ENCODE measurements around the gene CUL1.

CUL1 gene

DNA sequence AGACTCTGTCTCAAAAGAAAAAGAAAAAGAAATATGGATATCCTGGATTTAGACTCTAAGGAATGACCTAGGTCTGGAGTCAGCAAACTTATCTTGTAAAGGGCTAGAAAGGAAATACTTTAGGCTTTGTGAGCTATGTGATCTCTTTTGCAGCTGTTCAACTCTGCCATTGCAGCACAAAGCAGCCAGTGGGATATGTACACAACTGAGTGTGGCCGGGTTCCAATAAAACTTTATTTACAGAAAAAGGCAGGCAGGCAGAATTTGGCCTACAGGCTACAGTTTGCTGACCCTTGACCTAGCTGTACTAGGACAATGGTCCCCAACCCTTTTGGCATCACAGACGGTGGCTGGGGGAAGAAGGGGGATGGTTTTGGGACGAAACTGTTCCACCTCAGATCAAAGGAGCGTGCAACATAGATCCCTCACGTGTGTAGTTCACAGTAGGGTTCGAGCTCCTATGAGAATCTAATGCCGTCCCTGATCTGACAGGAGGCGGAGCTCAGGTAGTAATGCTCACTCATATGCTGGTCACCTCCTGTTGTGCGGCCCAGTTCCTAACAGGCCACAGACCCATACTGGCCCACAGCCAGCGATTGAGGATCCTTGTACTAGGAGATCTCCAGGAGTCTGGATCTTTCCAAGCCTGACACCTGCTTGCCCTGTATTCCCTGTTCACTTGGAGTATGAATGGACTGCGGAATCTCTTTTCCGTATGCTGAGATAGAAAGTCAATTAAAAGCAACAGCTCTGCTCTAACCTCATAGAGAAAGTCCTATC lies 63.0 kb downstream of the CUL1 start:
- DNase-seq (ENCODE audit: low spot score) = no peak

- no peak for DNase-seq (ENCODE audit: low spot score)
These were observed 64.9 kb downstream of the CUL1 start for GRCh38 chr7:148763622-148764021.

- DNase-seq (ENCODE audit: low spot score) = no peak
These were observed 71.3 kb downstream of the CUL1 start for GRCh38 chr7:148770004-148770403.

- DNase-seq (ENCODE audit: low spot score) = no peak
These were observed 73.8 kb downstream of the CUL1 start for GRCh38 chr7:148772297-148773089.

DNA sequence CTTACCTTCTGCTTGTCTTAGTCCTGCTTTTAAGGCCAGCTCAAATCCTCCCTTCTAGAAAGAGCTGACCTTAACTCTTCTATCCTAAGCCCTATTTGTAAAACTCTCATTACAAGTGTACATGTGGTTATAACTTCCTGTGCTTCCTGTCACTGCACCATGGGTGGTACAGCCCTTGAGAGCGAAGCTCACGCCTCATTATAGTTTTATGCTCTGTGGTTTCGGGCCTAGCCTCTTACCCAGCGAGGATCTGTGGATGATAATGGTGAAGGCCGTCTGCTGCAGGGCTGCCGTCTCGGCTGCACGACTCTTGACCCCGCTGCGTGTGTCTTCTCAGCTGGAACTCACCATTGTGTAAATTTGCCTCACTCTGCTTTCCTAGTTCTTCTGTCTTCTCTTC lies 74.6 kb downstream of the CUL1 start:
- no peak for DNase-seq (ENCODE audit: low spot score)

DNA sequence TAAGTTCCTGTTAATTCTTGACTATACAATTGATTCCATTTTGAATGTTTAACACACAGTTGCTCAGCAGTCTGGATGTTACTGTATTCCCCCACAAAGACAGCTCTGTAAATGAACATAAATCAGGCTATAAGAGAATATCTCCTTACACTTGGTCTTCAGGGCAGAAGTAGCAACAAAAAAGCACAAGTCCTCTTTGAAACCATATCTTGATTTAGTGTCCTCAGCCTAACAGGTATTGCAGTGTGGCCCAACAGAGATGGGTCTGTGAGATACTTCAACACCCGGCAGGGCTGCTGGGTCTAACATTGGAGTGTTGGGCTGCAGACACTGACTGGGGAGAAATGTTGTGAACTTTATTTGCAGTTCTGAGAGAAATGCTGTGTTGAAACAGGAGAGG lies 75.8 kb downstream of the CUL1 start:
- DNase-seq (ENCODE audit: low spot score) = no peak

- no peak for DNase-seq (ENCODE audit: low spot score)
These were observed 84.2 kb downstream of the CUL1 start for GRCh38 chr7:148782757-148783456.

- DNase-seq (ENCODE audit: low spot score) = no peak
These were observed 85.3 kb downstream of the CUL1 start for GRCh38 chr7:148783801-148784527.

DNA sequence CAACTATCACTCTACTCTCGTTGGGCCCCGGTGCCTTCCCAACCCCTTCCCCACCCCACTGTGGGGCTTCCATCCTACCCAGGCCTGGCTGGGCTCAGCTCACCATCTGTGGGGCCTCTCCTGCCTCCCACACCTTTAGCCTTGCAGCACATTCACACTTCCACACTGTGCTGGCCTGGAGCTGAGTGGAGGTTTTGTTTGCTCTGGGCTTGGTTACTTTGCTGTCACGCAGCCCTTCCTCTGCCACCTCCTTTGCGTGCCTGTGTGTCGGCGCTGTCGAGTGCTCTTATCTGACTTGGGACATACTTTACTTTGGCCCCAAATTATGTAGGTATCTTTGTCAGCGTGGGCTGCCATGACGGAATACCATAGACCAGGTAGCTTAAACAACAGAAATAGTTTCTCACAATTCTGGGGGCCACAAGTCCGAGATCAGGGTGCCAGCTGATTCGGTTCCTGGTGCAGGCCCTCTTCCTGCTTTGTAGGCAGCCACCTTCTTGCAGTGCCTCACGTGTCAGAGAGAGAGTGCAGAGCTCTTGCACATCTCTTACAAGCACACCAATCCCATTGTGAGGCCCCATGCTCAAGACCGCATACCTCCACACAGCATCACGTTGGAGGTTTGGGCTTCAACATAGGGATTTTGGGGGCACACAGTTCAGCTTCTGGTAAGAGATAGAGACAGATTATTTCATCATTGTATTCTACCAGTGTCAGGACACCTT lies 89.0 kb downstream of the CUL1 start:
- no peak for DNase-seq (ENCODE audit: low spot score)

- DNase-seq (ENCODE audit: low spot score) = no peak
These were observed 90.5 kb downstream of the CUL1 start for GRCh38 chr7:148789220-148789619.

DNA sequence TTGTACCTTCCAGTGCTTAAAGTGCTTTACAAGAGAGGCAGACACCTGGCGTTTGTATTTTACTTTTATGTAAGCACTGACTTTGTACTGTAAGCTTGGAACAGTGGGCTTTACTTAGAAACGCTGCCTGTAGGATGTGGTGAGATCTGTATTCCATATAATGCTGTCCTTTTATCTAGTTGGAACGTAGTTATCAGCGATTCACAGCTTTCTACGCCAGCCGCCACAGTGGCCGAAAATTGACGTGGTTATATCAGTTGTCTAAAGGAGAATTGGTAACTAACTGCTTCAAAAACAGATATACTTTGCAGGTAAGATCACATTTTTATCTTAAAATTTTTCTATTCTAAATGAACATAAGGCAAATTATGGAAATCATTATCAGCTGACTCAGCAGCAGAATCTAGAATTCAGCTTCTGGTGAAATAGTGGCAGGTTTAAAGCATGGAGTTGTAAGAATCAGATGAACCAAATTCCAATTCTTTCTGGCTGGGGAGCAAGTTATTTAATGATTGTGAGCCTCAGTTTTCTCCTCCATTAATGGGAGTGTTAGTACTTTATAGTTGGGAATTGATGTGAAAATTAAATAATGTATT lies 91.5 kb downstream of the CUL1 start:
- DNase-seq (ENCODE audit: low spot score) = peak; percentile 10

DNA sequence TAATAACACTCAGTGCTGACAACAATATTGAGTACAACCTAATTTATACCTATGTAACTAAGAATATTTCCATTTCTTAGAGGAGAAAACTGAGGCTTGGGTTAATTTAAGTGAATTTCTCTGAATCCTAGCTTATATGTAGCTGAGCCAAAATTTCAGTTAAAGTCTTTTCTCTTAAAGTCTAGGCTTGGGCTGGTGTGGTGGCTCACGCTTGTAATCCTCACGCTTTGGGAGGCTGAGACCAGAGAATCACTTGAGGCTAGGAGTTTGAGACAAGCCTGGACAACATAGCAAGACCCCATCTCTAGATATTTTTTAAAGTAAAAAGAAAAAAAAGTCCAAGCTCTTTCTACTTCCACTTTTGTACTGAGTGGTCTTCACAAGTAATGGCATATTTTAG lies 92.1 kb downstream of the CUL1 start:
- no peak for DNase-seq (ENCODE audit: low spot score)

- DNase-seq (ENCODE audit: low spot score) = no peak
These were observed 92.8 kb downstream of the CUL1 start for GRCh38 chr7:148791546-148791945.

DNA sequence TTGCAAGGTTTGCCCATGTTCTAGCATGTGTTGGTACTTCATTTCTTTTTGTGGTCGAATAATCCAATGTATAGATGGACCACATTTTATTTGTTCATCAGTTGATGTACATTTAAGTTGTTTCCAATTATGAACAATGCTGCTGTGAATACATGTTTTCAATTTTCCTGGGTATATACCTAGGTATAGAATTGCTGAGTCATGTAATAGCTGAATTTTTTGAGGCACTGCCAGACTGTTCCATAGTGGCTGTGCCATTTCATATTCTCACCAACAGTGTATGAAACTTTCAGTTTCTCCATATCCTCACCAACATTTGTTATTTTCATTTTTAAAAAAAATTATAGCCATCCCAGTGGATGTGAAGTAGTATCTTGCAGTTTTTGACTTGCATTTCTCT lies 94.9 kb downstream of the CUL1 start:
- DNase-seq (ENCODE audit: low spot score) = peak; percentile 37

DNA sequence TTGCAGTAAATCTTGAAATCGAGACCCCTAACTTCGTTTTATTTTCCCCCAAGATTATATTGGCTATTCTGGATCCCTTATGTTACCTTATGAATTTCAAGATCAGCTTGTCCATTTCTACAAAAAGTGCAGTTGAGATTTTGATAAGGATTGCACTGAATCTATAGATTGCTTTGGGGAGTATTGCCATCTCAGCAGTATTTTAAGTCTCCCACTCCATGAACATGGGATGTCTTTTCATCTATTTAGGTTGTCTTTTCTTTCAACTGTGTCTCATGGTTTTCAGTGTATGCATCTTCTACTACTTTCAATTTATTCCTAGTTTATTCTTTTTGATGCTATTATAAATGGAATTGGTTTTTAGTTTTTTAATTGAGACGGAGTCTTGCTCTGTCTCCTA lies 95.8 kb downstream of the CUL1 start:
- DNase-seq (ENCODE audit: low spot score) = no peak

DNA sequence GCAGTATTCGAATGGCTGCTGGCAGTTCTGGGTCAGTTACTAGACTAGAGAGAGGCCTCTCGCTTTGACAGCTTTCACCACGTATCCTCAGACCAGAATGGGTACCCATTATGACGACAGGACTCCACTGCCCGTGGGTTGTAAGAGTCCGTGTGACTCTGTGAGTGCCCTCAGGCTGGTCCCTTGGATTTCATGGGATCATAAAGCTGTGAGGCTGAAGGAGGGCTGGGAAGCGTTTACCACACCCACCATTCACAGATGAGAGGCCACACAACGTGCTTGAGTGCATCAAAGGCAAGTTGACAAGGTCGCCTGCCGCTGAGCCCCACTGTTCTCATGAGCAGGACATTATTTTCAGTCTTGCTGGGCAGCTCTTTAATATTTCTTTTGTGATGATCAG lies 98.1 kb downstream of the CUL1 start:
- no peak for DNase-seq (ENCODE audit: low spot score)

DNA sequence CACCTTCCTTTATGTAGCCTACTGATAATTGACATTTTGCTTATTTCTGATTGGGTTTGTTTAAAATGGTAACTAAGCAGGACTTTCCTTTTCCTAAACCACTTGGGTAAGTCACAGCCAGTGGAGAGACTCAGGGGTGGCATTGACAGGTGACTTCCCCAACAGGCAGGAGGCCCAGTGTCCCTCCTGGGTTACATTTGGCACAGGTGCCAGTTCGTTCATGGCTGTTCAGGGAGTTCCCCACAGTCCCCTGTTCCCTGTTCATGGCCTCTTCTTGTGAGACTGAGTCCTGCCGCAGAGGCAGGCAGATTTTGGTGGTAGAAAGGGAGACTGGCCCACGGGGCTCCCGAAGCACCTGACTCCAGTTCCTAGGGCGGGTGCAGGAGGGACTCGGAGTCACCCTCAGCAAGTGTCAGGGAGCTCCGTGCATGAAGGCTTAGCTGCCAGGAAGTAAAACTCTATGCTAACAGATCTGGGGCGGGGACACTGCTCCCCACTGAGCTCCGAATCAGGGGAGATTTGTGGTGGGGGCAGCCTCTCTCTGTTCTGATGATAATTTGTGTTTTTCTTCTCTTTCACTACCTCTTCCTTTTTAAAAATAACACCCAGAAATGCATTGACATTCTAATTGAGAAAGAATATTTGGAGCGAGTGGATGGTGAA lies 101.3 kb downstream of the CUL1 start:
- DNase-seq (ENCODE audit: low spot score) = no peak

DNA sequence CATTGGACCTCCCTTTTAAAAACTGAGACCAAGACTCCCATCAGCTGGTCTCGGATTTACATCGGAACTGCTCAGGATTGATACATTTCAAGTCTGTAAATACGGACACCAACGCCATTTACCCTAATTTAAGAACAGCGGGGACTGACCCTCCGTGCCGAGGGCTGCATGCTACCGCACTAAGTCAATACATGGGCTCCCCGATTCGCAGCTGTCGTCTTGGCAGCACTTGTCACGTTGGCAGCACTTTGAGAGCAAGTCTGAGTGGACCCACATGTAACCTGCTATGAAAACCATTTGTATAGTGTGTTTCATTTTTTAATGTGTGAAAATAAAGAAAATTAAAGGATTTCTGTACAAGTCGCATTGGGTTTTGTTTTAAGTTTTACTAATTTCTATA lies 102.0 kb downstream of the CUL1 start:
- no peak for DNase-seq (ENCODE audit: low spot score)

GRCh38 chr7:148802101-148802493 lies 103.4 kb downstream of the CUL1 start:
- DNase-seq (ENCODE audit: low spot score) = no peak

DNA sequence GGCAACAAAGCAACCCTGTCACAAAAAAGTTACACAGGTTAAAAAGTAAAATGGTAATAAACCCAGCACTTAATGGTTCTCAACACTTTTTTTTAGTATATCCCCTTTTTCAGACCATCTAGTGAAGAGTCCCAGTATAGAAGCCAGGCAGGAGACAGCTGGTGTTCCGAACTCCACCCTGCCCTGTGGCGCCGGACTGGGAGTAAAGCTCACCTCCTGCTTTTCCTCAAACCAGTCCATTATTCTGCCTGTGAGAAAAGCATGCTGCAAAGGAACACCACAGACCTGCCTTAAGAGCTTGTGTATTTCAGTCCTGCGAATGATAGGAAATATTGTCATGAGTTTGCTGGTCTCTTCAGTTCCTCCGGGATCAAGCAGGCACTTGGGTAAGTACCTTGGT lies 104.4 kb downstream of the CUL1 start:
- DNase-seq (ENCODE audit: low spot score) = no peak

Data from hematopoietic multipotent progenitor cell treated with erythropoietin and hydrocortisone succinate and interleukin-3 and kit ligand, for 17 days (in vitro differentiated cells).